Measurements from ENCODE around the gene MIA2. TPM values are rescaled to one million over a fixed set of nuclear protein-coding genes. Genes with fewer than 3 reads are reported as not detected.

The MIA2 gene
- polyA plus RNA-seq, 1 of the 3 experiments (the other 2 are of a cell fraction), result 2.6 TPM

DNA sequence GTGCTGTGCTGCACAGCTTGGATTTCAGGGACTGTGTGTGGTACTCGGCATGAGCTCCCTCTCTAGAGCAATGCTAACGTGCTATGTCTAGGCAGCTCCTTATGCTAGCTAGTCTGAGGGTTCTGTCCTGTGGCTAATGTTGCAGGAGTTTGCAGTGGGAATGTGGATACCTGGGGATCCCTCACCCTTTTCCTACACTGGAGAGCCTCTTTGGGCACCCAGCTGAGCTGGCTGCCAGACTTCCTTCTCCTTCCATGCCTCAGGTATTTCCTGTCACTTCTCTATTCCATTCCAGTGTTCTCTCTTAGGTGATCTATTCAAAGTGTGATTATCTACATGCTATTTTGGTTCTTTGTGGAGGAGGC is 133.7 kb downstream of the MIA2 start:
- Histone ChIP-seq H3K4me3 (ENCODE audit: low read depth in 2 of 2, low read length in 1 of 2) (no peak overlapping the region), H3K36me3 (replicated peaks in 1 of 2; ENCODE audit: control insufficient read depth in 1 of 2, insufficient read depth in 2 of 2, low read length in 1 of 2) (peaks cover 0 to 7% of the 10 kb centered on the region in 2 experiments), H3K27ac (ENCODE audit: low read depth in 2 of 2, low read length in 1 of 2) (no peak overlapping the region), H4K20me1 (ENCODE audit: insufficient read depth) (no peaks in the 10 kb centered on the region), H3K4me2 (no peak overlapping the region), H3F3A (replicated peaks; ENCODE audit: insufficient read depth) (no peaks in the 10 kb centered on the region), H3K4me1 (ENCODE audit: control insufficient read depth in 1 of 2, insufficient read depth in 2 of 2, low read depth in 1 of 2, low read length in 1 of 2) (no peaks in the 10 kb centered on the region), H3K9me3 (no peaks in the 10 kb centered on the region), H3K9me2 (no peaks in the 10 kb centered on the region), H2AFZ (ENCODE audit: low read depth) (no peak overlapping the region), H3K79me2 (ENCODE audit: insufficient read depth) (no peaks in the 10 kb centered on the region), H3K9ac (no peak overlapping the region), H3K27me3 (ENCODE audit: insufficient read depth) (no peaks in the 10 kb centered on the region)
- TF ChIP-seq TCF12 (IDR thresholded peaks at IDR 0.05) (no peak), RFX5 (IDR thresholded peaks at IDR 0.05; ENCODE audit: low read length) (no peak), EP300 (IDR thresholded peaks at IDR 0.05; ENCODE audit: borderline replicate concordance in 1 of 2, low read depth in 1 of 2, low read length in 1 of 2) (no peak), SMC3 (IDR thresholded peaks at IDR 0.05; ENCODE audit: low read depth, low read length) (no peak), NFIC (IDR thresholded peaks at IDR 0.05; ENCODE audit: borderline replicate concordance) (no peak), YY1 (IDR thresholded peaks at IDR 0.05; ENCODE audit: low read depth) (no peak), CHD2 (IDR thresholded peaks at IDR 0.05; ENCODE audit: low read length, partially characterized antibody) (no peak), FOXM1 (IDR thresholded peaks at IDR 0.05; ENCODE audit: low read depth) (no peak), SIN3A (IDR thresholded peaks at IDR 0.05; ENCODE audit: borderline replicate concordance, low read depth, low read length) (no peak), POLR2AphosphoS5 (IDR thresholded peaks at IDR 0.05; ENCODE audit: low read depth, low read length) (no peak), JUND (IDR thresholded peaks at IDR 0.05) (no peak), ELF1 (IDR thresholded peaks at IDR 0.05) (no peak), RXRA (IDR thresholded peaks at IDR 0.05; ENCODE audit: borderline replicate concordance, low read depth) (no peak), GABPA (IDR thresholded peaks at IDR 0.05; ENCODE audit: low read depth) (no peak), TAF1 (IDR thresholded peaks at IDR 0.05; ENCODE audit: borderline replicate concordance, low read depth, low read length) (no peak), EZH2phosphoT487 (IDR thresholded peaks at IDR 0.05; ENCODE audit: borderline replicate concordance, low read depth) (no peak)
- TF ChIP-seq, protein P1, sequence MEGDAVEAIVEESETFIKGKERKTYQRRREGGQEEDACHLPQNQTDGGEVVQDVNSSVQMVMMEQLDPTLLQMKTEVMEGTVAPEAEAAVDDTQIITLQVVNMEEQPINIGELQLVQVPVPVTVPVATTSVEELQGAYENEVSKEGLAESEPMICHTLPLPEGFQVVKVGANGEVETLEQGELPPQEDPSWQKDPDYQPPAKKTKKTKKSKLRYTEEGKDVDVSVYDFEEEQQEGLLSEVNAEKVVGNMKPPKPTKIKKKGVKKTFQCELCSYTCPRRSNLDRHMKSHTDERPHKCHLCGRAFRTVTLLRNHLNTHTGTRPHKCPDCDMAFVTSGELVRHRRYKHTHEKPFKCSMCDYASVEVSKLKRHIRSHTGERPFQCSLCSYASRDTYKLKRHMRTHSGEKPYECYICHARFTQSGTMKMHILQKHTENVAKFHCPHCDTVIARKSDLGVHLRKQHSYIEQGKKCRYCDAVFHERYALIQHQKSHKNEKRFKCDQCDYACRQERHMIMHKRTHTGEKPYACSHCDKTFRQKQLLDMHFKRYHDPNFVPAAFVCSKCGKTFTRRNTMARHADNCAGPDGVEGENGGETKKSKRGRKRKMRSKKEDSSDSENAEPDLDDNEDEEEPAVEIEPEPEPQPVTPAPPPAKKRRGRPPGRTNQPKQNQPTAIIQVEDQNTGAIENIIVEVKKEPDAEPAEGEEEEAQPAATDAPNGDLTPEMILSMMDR (IDR thresholded peaks at IDR 0.05), result no peak
- TF ChIP-seq, protein P2, sequence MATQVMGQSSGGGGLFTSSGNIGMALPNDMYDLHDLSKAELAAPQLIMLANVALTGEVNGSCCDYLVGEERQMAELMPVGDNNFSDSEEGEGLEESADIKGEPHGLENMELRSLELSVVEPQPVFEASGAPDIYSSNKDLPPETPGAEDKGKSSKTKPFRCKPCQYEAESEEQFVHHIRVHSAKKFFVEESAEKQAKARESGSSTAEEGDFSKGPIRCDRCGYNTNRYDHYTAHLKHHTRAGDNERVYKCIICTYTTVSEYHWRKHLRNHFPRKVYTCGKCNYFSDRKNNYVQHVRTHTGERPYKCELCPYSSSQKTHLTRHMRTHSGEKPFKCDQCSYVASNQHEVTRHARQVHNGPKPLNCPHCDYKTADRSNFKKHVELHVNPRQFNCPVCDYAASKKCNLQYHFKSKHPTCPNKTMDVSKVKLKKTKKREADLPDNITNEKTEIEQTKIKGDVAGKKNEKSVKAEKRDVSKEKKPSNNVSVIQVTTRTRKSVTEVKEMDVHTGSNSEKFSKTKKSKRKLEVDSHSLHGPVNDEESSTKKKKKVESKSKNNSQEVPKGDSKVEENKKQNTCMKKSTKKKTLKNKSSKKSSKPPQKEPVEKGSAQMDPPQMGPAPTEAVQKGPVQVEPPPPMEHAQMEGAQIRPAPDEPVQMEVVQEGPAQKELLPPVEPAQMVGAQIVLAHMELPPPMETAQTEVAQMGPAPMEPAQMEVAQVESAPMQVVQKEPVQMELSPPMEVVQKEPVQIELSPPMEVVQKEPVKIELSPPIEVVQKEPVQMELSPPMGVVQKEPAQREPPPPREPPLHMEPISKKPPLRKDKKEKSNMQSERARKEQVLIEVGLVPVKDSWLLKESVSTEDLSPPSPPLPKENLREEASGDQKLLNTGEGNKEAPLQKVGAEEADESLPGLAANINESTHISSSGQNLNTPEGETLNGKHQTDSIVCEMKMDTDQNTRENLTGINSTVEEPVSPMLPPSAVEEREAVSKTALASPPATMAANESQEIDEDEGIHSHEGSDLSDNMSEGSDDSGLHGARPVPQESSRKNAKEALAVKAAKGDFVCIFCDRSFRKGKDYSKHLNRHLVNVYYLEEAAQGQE (IDR thresholded peaks at IDR 0.05; ENCODE audit: low read depth, low read length), result no peak
- TF ChIP-seq, protein P3, sequence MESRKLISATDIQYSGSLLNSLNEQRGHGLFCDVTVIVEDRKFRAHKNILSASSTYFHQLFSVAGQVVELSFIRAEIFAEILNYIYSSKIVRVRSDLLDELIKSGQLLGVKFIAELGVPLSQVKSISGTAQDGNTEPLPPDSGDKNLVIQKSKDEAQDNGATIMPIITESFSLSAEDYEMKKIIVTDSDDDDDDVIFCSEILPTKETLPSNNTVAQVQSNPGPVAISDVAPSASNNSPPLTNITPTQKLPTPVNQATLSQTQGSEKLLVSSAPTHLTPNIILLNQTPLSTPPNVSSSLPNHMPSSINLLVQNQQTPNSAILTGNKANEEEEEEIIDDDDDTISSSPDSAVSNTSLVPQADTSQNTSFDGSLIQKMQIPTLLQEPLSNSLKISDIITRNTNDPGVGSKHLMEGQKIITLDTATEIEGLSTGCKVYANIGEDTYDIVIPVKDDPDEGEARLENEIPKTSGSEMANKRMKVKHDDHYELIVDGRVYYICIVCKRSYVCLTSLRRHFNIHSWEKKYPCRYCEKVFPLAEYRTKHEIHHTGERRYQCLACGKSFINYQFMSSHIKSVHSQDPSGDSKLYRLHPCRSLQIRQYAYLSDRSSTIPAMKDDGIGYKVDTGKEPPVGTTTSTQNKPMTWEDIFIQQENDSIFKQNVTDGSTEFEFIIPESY (IDR thresholded peaks at IDR 0.05; ENCODE audit: borderline replicate concordance, low read depth), result no peak
- TF ChIP-seq, protein P4, sequence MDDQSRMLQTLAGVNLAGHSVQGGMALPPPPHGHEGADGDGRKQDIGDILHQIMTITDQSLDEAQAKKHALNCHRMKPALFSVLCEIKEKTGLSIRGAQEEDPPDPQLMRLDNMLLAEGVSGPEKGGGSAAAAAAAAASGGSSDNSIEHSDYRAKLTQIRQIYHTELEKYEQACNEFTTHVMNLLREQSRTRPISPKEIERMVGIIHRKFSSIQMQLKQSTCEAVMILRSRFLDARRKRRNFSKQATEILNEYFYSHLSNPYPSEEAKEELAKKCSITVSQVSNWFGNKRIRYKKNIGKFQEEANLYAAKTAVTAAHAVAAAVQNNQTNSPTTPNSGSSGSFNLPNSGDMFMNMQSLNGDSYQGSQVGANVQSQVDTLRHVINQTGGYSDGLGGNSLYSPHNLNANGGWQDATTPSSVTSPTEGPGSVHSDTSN (IDR thresholded peaks at IDR 0.05), result no peak
- DNase-seq, result no peak
- POLR2A ChIA-PET, result interaction anchor here (0.9 kb wide), 1 partner anchor 1473 kb away, joined by 3 read pairs; no protein-coding TSS in a partner anchor
- CTCF ChIA-PET, result no interaction called here
- no CpG with 5 or more reads among the region's 2 CpGs for WGBS (ENCODE audit: low lambda C conversion rate)
